ENCODE data around the gene GRWD1.
A peak's percentile ranks its signal among the peaks of the same experiment; 100 is the strongest.

The GRWD1 gene

GRCh38 chr19:48450441-48450840 lies 4.7 kb downstream of the GRWD1 start:
- Mint-ChIP-seq H3K27me3 (ENCODE audit: low read depth) (no peaks in the 10 kb centered on the region), H3K4me1 (peaks cover 4% of the 10 kb centered on the region), H3K27ac (no peak overlapping the region), H3K36me3 (ENCODE audit: low read depth) (peaks cover 38% of the 10 kb centered on the region), H3K4me3 (no peak overlapping the region), H3K9me3 (no peaks in the 10 kb centered on the region)
- no peak for TF ChIP-seq CTCF (IDR thresholded peaks at IDR 0.05; ENCODE audit: unreplicated experiment in 3 of 3)

DNA sequence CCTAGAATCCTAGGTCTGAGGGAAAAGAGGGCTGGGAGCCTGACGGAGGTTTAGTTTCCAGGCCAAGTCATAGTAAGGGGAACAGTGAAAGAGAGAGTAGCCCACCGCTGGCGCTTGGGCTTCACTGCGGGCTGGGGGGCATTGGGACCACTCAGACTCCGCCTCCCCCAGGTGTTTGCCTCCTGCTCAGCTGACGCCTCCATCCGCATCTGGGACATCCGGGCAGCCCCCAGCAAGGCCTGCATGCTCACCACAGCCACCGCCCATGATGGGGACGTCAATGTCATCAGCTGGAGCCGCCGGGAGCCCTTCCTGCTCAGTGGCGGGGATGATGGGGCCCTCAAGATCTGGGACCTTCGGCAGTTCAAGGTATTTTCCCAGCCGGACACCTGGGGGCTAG lies 5.1 kb downstream of the GRWD1 start:
- H3K27me3 Mint-ChIP-seq (ENCODE audit: low read depth), result no peaks in the 10 kb centered on the region
- no peaks in the 10 kb centered on the region for H3K9me3 Mint-ChIP-seq
- peaks cover 38% of the 10 kb centered on the region for H3K36me3 Mint-ChIP-seq (ENCODE audit: low read depth)
- no peak overlapping the region for H3K4me3 Mint-ChIP-seq
- peaks cover under 1% of the 10 kb centered on the region for H3K4me1 Mint-ChIP-seq
- TF ChIP-seq CTCF (IDR thresholded peaks at IDR 0.05; ENCODE audit: unreplicated experiment in 3 of 3), result no peak
- H3K27ac Mint-ChIP-seq, result no peak overlapping the region

DNA sequence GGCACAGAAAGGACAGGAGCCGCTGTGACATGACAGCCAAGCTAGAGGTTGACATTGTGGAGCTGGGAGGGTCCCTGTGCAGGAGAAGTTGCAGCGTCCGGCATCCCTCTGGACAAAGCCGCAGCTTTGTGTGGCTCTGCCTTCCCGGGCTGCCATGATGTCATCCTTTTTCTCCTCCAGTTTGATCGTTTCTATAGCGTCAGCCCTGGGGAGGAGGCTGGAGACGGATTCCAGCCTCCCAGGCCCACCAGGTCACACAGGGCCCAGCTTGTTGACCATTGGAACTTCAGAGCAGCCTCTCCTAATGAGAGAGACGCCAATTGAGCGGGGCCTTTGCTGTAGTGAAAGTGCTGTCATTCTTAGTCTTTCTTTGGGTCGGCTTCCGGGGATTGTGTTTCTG lies 5.8 kb downstream of the GRWD1 start:
- Mint-ChIP-seq H3K27me3 (ENCODE audit: low read depth) (no peaks in the 10 kb centered on the region), H3K9me3 (no peaks in the 10 kb centered on the region), H3K4me3 (no peak overlapping the region), H3K27ac (no peak overlapping the region), H3K4me1 (no peaks in the 10 kb centered on the region), H3K36me3 (ENCODE audit: low read depth) (peaks cover 38% of the 10 kb centered on the region)
- TF ChIP-seq CTCF (IDR thresholded peaks at IDR 0.05; ENCODE audit: unreplicated experiment in 3 of 3), result no peak

- Mint-ChIP-seq H3K4me3 (no peak overlapping the region), H3K27ac (no peak overlapping the region), H3K36me3 (ENCODE audit: low read depth) (peaks cover 41% of the 10 kb centered on the region), H3K9me3 (no peaks in the 10 kb centered on the region), H3K4me1 (no peaks in the 10 kb centered on the region), H3K27me3 (ENCODE audit: low read depth) (no peaks in the 10 kb centered on the region)
- no peak for TF ChIP-seq CTCF (IDR thresholded peaks at IDR 0.05; ENCODE audit: unreplicated experiment in 3 of 3)
These were observed 6.8 kb downstream of the GRWD1 start for GRCh38 chr19:48452289-48453190.

- no peaks in the 10 kb centered on the region for H3K27me3 Mint-ChIP-seq (ENCODE audit: low read depth)
- H3K4me3 Mint-ChIP-seq, result no peak overlapping the region
- no peaks in the 10 kb centered on the region for H3K9me3 Mint-ChIP-seq
- no peaks in the 10 kb centered on the region for H3K4me1 Mint-ChIP-seq
- TF ChIP-seq CTCF (IDR thresholded peaks at IDR 0.05; ENCODE audit: unreplicated experiment in 3 of 3), result no peak
- H3K36me3 Mint-ChIP-seq (ENCODE audit: low read depth), result peaks cover 32% of the 10 kb centered on the region
- peak overlapping the region in 1 of 3 experiments; percentile 18 for H3K27ac Mint-ChIP-seq
These were observed 8.5 kb downstream of the GRWD1 start for GRCh38 chr19:48454150-48454730.
